Mesendoderm (in vitro differentiated cells): Measurements from ENCODE around the gene KATNIP.

Experiments used
- DNase-seq: peaks from one replicate; pipeline ENCODE4 v3.0.0; 2013
- H2AK5ac ChIP-seq: 2 replicates; pipeline ENCODE4 v1.6.1; 2013; ENCODE audit warnings: low read length, inconsistent platforms
- H2BK120ac ChIP-seq: 2 replicates; pipeline ENCODE4 v1.6.1; 2013; ENCODE audit warnings: low read depth, mild to moderate bottlenecking, low read length, moderate library complexity, mixed read lengths
- H2BK15ac ChIP-seq: replicated peaks from 2 replicates; pipeline ENCODE4 v1.6.1; 2013; ENCODE audit warnings: low read depth, mild to moderate bottlenecking, moderate library complexity
- H2BK5ac ChIP-seq: 2 replicates; pipeline ENCODE4 v1.6.1; 2013; ENCODE audit warnings: low read length, inconsistent platforms
- H3K18ac ChIP-seq: 2 replicates; pipeline ENCODE4 v1.6.1; 2013; ENCODE audit warnings: mild to moderate bottlenecking, low read length, mixed read lengths
- H3K23ac ChIP-seq: one replicate; pipeline ENCODE4 v1.6.1; 2013; ENCODE audit warnings: low read length
- H3K27ac ChIP-seq: 2 replicates; pipeline ENCODE4 v1.5.1; 2013; ENCODE audit warnings: low read depth, mild to moderate bottlenecking, inconsistent platforms, low read length, moderate library complexity
- H3K27me3 ChIP-seq: 2 replicates; pipeline ENCODE4 v1.6.1; 2013; ENCODE audit warnings: low read length, control low read depth, mild to moderate bottlenecking, inconsistent platforms; ENCODE audit not compliant: insufficient read depth, poor library complexity
- H3K36me3 ChIP-seq: 2 replicates; pipeline ENCODE4 v1.6.1; 2013; ENCODE audit warnings: low read length, inconsistent platforms; ENCODE audit not compliant: control insufficient read depth, insufficient read depth
- H3K4ac ChIP-seq: one replicate; pipeline ENCODE4 v1.6.1; 2013; ENCODE audit warnings: low read depth, mild to moderate bottlenecking, low read length, moderate library complexity
- H3K4me1 ChIP-seq: 2 replicates; pipeline ENCODE4 v1.6.1; 2013; ENCODE audit warnings: low read depth, low read length, inconsistent platforms; ENCODE audit not compliant: control insufficient read depth
- H3K4me2 ChIP-seq: 2 replicates; pipeline ENCODE4 v1.6.1; 2013; ENCODE audit warnings: low read length
- H3K4me3 ChIP-seq: 2 replicates; pipeline ENCODE4 v1.5.1; 2013; ENCODE audit warnings: mild to moderate bottlenecking, low read length
- H3K56ac ChIP-seq: one replicate; pipeline ENCODE4 v1.6.1; 2013; ENCODE audit warnings: low read length
- H3K79me1 ChIP-seq: 2 replicates; pipeline ENCODE4 v1.6.1; 2013; ENCODE audit warnings: low read length, inconsistent platforms
- H3K79me2 ChIP-seq: 2 replicates; pipeline ENCODE4 v1.6.1; 2013; ENCODE audit warnings: mild to moderate bottlenecking, low read length; ENCODE audit not compliant: control insufficient read depth, insufficient read depth
- H3K9ac ChIP-seq: 2 replicates; pipeline ENCODE4 v1.6.1; 2013; ENCODE audit warnings: low read length, inconsistent platforms
- H4K5ac ChIP-seq: one replicate; pipeline ENCODE4 v1.6.1; 2013; ENCODE audit warnings: low read length
- H4K8ac ChIP-seq: one replicate; pipeline ENCODE4 v1.6.1; 2013; ENCODE audit warnings: low read depth, mild to moderate bottlenecking, control low read depth, low read length, moderate library complexity
- WGBS: extraction: QIAGEN DNeasy Blood & Tissue Kit; methylation state at CpG from one replicate; pipeline ENCODE4 v1.1.7; 2013; ENCODE audit warnings: low lambda C conversion rate, missing lambda C conversion rate; ENCODE audit not compliant: insufficient coverage; ENCODE audit errors: extremely low coverage; 5-methylcytosine and 5-hydroxymethylcytosine counted together

The KATNIP gene

DNA sequence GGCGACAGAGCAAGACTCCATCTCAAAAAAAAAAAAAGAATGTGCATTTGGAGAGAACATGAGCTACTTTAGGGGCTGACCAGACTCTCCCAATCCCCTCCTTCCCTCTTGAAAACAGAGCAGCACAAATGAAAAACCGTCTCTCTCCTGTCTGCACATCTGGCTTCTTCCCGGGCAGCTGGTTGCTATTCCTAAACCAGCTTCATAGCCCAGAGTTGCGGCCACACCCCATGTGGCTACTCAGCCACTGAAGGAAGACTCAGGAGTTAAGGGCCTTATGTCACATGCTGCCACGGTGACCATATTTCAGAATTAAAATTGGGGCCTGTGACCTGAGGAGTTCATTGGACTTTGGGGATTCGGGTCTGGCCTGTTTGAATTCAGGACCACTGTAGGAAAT is 48.3 kb downstream of the KATNIP start:
- Histone ChIP-seq H2BK15ac (no peak overlapping the region), H2BK120ac (no peak overlapping the region)
- no CpG with 5 or more reads among the region's 6 CpGs for WGBS

DNA sequence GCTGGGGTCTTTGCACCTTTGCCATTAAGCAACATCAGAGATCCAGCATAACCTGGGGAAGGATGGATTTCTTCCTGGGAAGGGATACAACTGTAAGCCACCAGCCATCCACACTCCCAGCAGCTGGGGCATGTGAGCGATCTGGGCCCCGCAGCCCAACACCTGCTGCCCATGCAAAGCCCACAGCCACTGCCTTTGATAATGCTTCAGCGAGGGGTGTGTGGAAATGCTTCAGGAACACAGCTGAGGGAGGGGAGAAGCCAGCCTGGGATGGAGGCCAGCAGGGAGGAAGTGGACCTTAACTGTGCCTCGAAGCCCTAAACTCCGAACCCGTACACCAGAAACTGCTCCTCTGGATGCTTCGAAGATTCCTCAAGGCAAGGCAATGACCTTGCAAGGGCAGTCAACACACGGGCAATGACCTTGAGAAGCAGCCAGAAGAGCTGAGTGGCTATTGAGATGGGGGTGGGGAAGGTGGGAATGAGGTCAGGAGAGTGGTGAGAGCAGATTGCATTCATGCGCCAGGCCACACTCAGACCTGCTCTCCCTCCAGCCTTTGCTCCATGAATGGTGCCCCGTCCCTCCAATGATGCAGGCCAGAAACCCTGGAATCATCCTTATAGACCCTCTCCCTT is 49.1 kb downstream of the KATNIP start:
- Histone ChIP-seq H4K8ac (no peak overlapping the region), H3K27me3 (no peaks in the 10 kb centered on the region), H4K5ac (no peak overlapping the region), H3K79me1 (no peaks in the 10 kb centered on the region), H3K23ac (no peak overlapping the region), H3K27ac (no peak overlapping the region), H3K79me2 (no peaks in the 10 kb centered on the region), H3K4ac (no peak overlapping the region), H2BK15ac (no peak overlapping the region), H3K4me2 (no peak overlapping the region), H3K4me3 (no peak overlapping the region), H3K56ac (no peak overlapping the region), H2AK5ac (no peak overlapping the region), H3K36me3 (no peaks in the 10 kb centered on the region), H3K18ac (no peak overlapping the region), H2BK120ac (no peak overlapping the region), H3K4me1 (peaks cover 5% of the 10 kb centered on the region), H3K9ac (no peak overlapping the region), H2BK5ac (no peak overlapping the region)
- WGBS = no CpG with 5 or more reads among the region's 10 CpGs
- no peak for DNase-seq

More for the DNA sequence above, 48.3 kb downstream of the KATNIP start:
- Histone ChIP-seq H3K27ac (no peak overlapping the region), H3K4me3 (no peak overlapping the region), H3K4me2 (no peak overlapping the region), H3K23ac (no peak overlapping the region), H3K27me3 (no peaks in the 10 kb centered on the region), H3K36me3 (no peaks in the 10 kb centered on the region), H3K9ac (no peak overlapping the region), H4K5ac (no peak overlapping the region), H3K79me2 (no peaks in the 10 kb centered on the region), H3K79me1 (no peaks in the 10 kb centered on the region), H4K8ac (no peak overlapping the region), H2AK5ac (no peak overlapping the region), H2BK5ac (no peak overlapping the region), H3K4me1 (peaks cover 5% of the 10 kb centered on the region), H3K56ac (no peak overlapping the region), H3K18ac (no peak overlapping the region), H3K4ac (no peak overlapping the region)
- DNase-seq = no peak

DNA sequence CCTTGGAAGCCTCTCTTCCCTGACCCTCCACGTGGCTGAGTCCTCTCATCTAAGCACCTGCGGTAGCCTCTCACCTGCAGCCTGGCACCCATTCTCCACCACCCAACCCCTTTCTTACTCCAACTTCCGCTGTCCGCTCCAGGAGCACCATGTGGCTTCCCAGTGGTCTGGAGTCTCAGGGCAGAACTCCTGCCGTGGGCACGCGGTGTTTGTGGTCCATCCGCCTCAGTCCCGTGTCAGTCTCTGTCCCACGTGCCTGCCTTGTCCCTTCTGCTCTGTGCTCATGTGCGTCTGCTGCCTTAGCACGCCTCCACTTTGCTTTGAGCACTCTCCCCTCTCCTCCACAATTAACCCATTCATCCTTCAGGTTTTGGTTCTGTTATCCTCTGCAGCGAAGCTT is 49.7 kb downstream of the KATNIP start:
- Histone ChIP-seq H4K5ac (no peak overlapping the region), H4K8ac (no peak overlapping the region), H3K27me3 (no peaks in the 10 kb centered on the region), H2BK120ac (no peak overlapping the region), H2BK5ac (no peak overlapping the region), H3K36me3 (no peaks in the 10 kb centered on the region), H3K4me3 (no peak overlapping the region), H2BK15ac (no peak overlapping the region), H3K27ac (no peak overlapping the region), H3K79me2 (no peaks in the 10 kb centered on the region), H3K79me1 (no peaks in the 10 kb centered on the region), H3K9ac (no peak overlapping the region), H3K18ac (no peak overlapping the region), H3K4me2 (no peak overlapping the region), H3K56ac (no peak overlapping the region), H2AK5ac (no peak overlapping the region), H3K23ac (no peak overlapping the region), H3K4ac (no peak overlapping the region), H3K4me1 (peaks cover 5% of the 10 kb centered on the region)
- WGBS = no CpG with 5 or more reads among the region's 13 CpGs
- no peak for DNase-seq
